Panc1 (cell line): ENCODE data around the gene DHPS.

ENCODE experiments used
- CTCF ChIP-seq: fragments of 450-650 bp; IDR thresholded peaks from 2 replicates; pipeline ENCODE4 v1.5.1; 2017; ENCODE audit warnings: mild to moderate bottlenecking
- POLR2AphosphoS5 ChIP-seq: IDR thresholded peaks from 2 replicates; pipeline ENCODE4 v1.6.1; 2012; ENCODE audit warnings: mild to moderate bottlenecking, low read depth, low read length, moderate library complexity
- REST ChIP-seq, 2 experiments: IDR thresholded peaks; 2 replicates each; pipeline ENCODE4 v1.6.1; 2011 to 2012; ENCODE audit warnings: low read depth in 2 of 2, control low read depth in 1 of 2, low read length in 1 of 2, mild to moderate bottlenecking in 1 of 2, moderate library complexity in 1 of 2; ENCODE audit not compliant: insufficient read depth in 1 of 2
- SIN3A ChIP-seq: IDR thresholded peaks from 2 replicates; pipeline ENCODE4 v1.6.1; 2012; ENCODE audit warnings: low read depth, mild to moderate bottlenecking, low read length, moderate library complexity, borderline replicate concordance; ENCODE audit not compliant: insufficient read depth

GRCh38 chr19:12629215-12629614 is 52.5 kb downstream of the DHPS start:
- TF ChIP-seq REST (IDR thresholded peaks at IDR 0.05; ENCODE audit: insufficient read depth in 1 of 2, low read depth in 2 of 2, low read length in 1 of 2) (no peak), CTCF (no peak), POLR2AphosphoS5 (no peak), SIN3A (no peak)
